ENCODE measurements around the gene SMR3B.

Gene SMR3B

DNA sequence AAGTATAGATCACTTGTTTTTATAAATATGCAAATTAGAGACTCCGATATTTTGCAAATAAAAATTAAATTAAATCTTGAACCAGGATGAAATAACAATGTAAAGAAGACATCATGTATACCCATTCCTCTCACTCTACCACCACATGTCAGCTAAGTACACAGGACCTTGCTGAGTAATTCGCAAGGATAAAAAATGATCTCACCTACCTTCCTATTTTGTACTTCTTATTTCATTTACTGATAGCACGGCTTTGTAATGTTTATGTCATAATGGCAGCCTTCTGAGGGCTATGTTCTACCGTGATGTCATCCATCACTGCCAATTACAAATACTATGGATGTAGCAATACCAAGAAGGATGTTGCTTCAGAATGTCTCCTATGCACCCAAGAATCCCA lies 10.9 kb upstream of the SMR3B start:
- H3K36me3 ChIP-seq (ENCODE audit: control insufficient read depth in 5 of 5, insufficient read depth in 5 of 5, low read length in 5 of 5) = no peaks in the 10 kb centered on the region
- H3K4me3 ChIP-seq (ENCODE audit: low read depth in 1 of 5, low read length in 5 of 5) = no peak overlapping the region
- H3K27me3 ChIP-seq (ENCODE audit: control insufficient read depth in 5 of 5, insufficient read depth in 4 of 5, low read length in 5 of 5) = no peaks in the 10 kb centered on the region
- H3K9ac ChIP-seq (ENCODE audit: low read length in 5 of 5) = no peak overlapping the region
- H3K9me3 ChIP-seq (ENCODE audit: control insufficient read depth in 5 of 5, low read length in 5 of 5) = no peaks in the 10 kb centered on the region
- H3K4me1 ChIP-seq (ENCODE audit: control insufficient read depth in 5 of 5, insufficient read depth in 5 of 5, low read length in 5 of 5) = peaks cover 0 to 2% (median 0%) of the 10 kb centered on the region in 5 donors
- H3K27ac ChIP-seq (ENCODE audit: low read depth, low read length) = no peak overlapping the region

DNA sequence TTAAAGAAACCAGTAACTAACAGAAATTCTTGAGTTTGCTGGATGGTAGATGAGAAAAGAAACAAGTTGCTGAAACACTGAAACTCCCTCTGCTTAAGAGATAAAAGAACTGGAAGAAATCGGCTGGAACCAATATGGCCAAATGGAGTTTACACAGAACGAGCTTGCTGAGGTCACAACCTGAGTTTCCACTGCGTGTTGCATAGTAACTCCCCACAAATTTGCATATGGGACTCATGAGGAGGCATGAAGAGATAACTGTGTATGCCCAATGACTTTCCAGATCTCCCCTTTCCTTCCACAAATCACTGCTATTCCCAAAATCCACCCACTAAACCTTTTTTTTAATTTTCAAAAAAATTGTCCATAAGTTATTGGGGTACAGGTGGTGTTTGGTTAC lies 10.2 kb upstream of the SMR3B start:
- Histone ChIP-seq H3K36me3 (ENCODE audit: control insufficient read depth in 5 of 5, insufficient read depth in 5 of 5, low read length in 5 of 5) (no peaks in the 10 kb centered on the region), H3K27me3 (ENCODE audit: control insufficient read depth in 5 of 5, insufficient read depth in 4 of 5, low read length in 5 of 5) (no peaks in the 10 kb centered on the region), H3K4me1 (ENCODE audit: control insufficient read depth in 5 of 5, insufficient read depth in 5 of 5, low read length in 5 of 5) (no peaks in the 10 kb centered on the region), H3K4me3 (ENCODE audit: low read depth in 1 of 5, low read length in 5 of 5) (no peak overlapping the region), H3K27ac (ENCODE audit: low read depth, low read length) (no peak overlapping the region), H3K9me3 (ENCODE audit: control insufficient read depth in 5 of 5, low read length in 5 of 5) (no peaks in the 10 kb centered on the region), H3K9ac (ENCODE audit: low read length in 5 of 5) (no peak overlapping the region)

DNA sequence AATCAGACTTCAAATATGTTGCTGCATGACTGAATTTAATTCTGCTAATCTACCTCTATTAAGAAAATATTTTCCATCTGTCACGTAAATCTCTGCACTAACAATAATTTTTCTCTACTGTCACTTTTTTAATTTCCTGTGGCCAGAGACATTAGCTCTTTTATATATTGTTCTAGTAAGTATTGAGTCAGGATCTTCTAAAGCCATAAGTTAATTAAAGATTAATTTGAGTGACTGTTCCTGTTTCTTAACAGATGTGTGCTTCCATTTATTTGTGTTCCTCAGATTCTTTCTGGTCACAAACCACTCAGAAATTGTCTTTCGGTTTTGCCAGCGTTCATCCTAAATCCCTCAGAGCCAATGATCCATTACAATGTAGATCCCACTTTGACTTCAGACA lies 2.4 kb upstream of the SMR3B start:
- Histone ChIP-seq H3K36me3 (ENCODE audit: control insufficient read depth in 5 of 5, insufficient read depth in 5 of 5, low read length in 5 of 5) (no peaks in the 10 kb centered on the region), H3K9ac (ENCODE audit: low read length in 5 of 5) (no peak overlapping the region), H3K4me3 (ENCODE audit: low read depth in 1 of 5, low read length in 5 of 5) (no peak overlapping the region), H3K4me1 (ENCODE audit: control insufficient read depth in 5 of 5, insufficient read depth in 5 of 5, low read length in 5 of 5) (no peaks in the 10 kb centered on the region), H3K9me3 (ENCODE audit: control insufficient read depth in 5 of 5, low read length in 5 of 5) (no peaks in the 10 kb centered on the region), H3K27ac (ENCODE audit: low read depth, low read length) (no peak overlapping the region), H3K27me3 (ENCODE audit: control insufficient read depth in 5 of 5, insufficient read depth in 4 of 5, low read length in 5 of 5) (no peaks in the 10 kb centered on the region)

DNA sequence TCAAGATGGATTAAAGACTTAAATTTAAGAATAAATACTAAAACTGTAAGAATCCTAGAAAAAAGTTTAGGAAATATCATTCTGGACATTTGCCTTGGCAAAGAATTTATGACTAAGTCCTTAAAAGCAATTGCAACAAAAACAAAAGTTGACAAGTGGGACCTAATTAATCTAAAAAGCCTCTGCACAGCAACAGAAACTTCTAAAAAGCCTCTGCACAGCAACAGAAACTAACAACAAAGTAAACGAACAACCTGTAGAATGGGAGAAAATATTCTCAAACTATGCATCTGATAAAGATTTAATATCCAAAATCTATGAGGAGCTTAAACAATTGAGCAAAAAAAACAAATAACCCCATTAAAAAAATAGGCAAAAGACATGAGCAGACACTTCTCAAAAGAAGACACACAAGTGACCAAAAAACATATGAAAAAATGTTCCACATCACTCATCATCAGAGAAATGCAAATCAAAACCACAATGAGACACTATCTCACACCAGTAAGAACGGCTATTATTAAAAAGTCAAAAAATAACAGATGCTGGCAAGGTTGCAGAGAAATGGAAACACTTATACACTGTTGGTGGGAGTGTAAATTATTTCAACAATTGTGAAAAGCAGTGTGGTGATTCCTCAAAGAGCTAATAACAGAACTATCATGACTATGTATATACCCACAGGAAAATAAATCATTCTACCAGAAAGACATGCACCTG lies 9.3 kb downstream of the SMR3B start:
- H3K36me3 ChIP-seq (ENCODE audit: control insufficient read depth in 5 of 5, insufficient read depth in 5 of 5, low read length in 5 of 5) = no peaks in the 10 kb centered on the region
- no peak overlapping the region for H3K27ac ChIP-seq (ENCODE audit: low read depth, low read length)
- no peak overlapping the region for H3K9ac ChIP-seq (ENCODE audit: low read length in 5 of 5)
- no peaks in the 10 kb centered on the region for H3K27me3 ChIP-seq (ENCODE audit: control insufficient read depth in 5 of 5, insufficient read depth in 4 of 5, low read length in 5 of 5)
- H3K4me3 ChIP-seq (ENCODE audit: low read depth in 1 of 5, low read length in 5 of 5) = no peak overlapping the region
- no peaks in the 10 kb centered on the region for H3K9me3 ChIP-seq (ENCODE audit: control insufficient read depth in 5 of 5, low read length in 5 of 5)
- no peaks in the 10 kb centered on the region for H3K4me1 ChIP-seq (ENCODE audit: control insufficient read depth in 5 of 5, insufficient read depth in 5 of 5, low read length in 5 of 5)

DNA sequence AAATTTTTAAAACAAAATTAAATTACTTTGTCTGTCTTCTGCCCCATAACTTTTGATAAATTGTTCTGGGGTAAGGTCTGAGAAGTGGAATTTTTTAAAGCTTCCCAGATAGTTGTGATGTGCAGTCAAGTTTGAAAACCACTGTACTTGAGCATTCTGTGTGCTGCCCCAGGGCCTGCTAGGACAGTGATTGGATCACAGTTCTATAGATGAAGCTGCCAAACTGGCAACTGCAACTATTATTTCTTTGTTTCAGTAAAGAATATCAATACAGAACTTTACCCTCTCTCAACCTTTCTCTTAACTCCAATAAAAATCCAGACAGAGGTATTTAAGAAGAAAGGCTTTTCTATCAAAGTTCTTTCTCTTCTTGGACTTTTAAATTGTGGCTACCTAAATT lies 14.6 kb downstream of the SMR3B start, which contains the start of gene OPRPN:
TSS of gene OPRPN (plus strand) at position 361 of the 400 bp plus-strand sequence. CDS start 1,346 bp downstream, outside the sequence.
- H3K4me3 ChIP-seq (ENCODE audit: low read depth in 1 of 5, low read length in 5 of 5) = no peak within 1 kb of the TSS
- H3K4me1 ChIP-seq (ENCODE audit: control insufficient read depth in 5 of 5, insufficient read depth in 5 of 5, low read length in 5 of 5) = no peaks in the 10 kb centered on the region
- no peaks in the 10 kb centered on the region for H3K27me3 ChIP-seq (ENCODE audit: control insufficient read depth in 5 of 5, insufficient read depth in 4 of 5, low read length in 5 of 5)
- H3K9ac ChIP-seq (ENCODE audit: low read length in 5 of 5) = no peak within 1 kb of the TSS
- no peak within 1 kb of the TSS for H3K27ac ChIP-seq (ENCODE audit: low read depth, low read length)
- no peaks in the 10 kb centered on the region for H3K9me3 ChIP-seq (ENCODE audit: control insufficient read depth in 5 of 5, low read length in 5 of 5)
- no peaks in the 10 kb centered on the region for H3K36me3 ChIP-seq (ENCODE audit: control insufficient read depth in 5 of 5, insufficient read depth in 5 of 5, low read length in 5 of 5)

DNA sequence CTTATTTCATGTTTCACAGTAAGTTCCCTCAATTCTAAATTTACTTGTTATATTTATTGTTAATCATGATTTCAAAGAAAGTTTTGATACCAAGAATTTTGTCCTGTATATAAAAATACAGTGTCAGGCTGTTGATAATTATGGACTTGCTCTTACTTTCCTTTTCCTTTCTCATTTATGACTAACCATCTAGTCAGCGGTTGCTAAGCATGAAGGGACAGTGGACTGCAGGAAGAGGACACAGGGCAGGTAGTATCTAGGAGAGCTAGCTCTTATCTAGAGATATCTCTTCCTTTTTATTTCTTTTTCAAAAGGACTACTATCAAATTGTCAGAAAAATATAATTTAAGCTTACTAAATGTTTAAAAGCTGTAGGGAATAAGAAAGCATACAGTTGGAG lies 16.4 kb downstream of the SMR3B start:
- H3K4me3 ChIP-seq (ENCODE audit: low read depth in 1 of 5, low read length in 5 of 5) = no peak overlapping the region
- H3K4me1 ChIP-seq (ENCODE audit: control insufficient read depth in 5 of 5, insufficient read depth in 5 of 5, low read length in 5 of 5) = no peaks in the 10 kb centered on the region
- H3K9ac ChIP-seq (ENCODE audit: low read length in 5 of 5) = no peak overlapping the region
- H3K9me3 ChIP-seq (ENCODE audit: control insufficient read depth in 5 of 5, low read length in 5 of 5) = no peaks in the 10 kb centered on the region
- H3K36me3 ChIP-seq (ENCODE audit: control insufficient read depth in 5 of 5, insufficient read depth in 5 of 5, low read length in 5 of 5) = no peaks in the 10 kb centered on the region
- H3K27ac ChIP-seq (ENCODE audit: low read depth, low read length) = no peak overlapping the region
- H3K27me3 ChIP-seq (ENCODE audit: control insufficient read depth in 5 of 5, insufficient read depth in 4 of 5, low read length in 5 of 5) = no peaks in the 10 kb centered on the region

DNA sequence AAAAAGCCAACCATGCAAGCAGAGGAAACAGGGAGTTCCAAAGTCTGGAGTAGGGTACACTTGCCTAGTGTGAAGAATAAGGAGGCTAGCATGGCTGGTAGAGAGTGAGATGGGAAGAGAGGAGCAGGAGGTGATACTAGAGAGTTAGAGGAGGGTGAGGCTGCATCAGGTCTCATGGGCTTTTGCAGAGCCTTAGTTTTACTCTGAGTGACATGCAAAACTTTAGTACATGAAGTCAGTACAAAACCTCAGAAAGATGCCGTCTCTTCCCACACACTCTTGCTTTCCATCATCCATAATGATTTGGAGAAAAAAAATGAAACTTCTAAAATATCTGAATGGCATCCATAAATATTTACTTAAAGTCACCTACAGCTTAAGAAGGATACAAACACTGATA lies 19.8 kb downstream of the SMR3B start:
- no peaks in the 10 kb centered on the region for H3K36me3 ChIP-seq (ENCODE audit: control insufficient read depth in 5 of 5, insufficient read depth in 5 of 5, low read length in 5 of 5)
- H3K9ac ChIP-seq (ENCODE audit: low read length in 5 of 5) = no peak overlapping the region
- no peaks in the 10 kb centered on the region for H3K27me3 ChIP-seq (ENCODE audit: control insufficient read depth in 5 of 5, insufficient read depth in 4 of 5, low read length in 5 of 5)
- H3K27ac ChIP-seq (ENCODE audit: low read depth, low read length) = no peak overlapping the region
- no peaks in the 10 kb centered on the region for H3K9me3 ChIP-seq (ENCODE audit: control insufficient read depth in 5 of 5, low read length in 5 of 5)
- no peak overlapping the region for H3K4me3 ChIP-seq (ENCODE audit: low read depth in 1 of 5, low read length in 5 of 5)
- H3K4me1 ChIP-seq (ENCODE audit: control insufficient read depth in 5 of 5, insufficient read depth in 5 of 5, low read length in 5 of 5) = no peaks in the 10 kb centered on the region

DNA sequence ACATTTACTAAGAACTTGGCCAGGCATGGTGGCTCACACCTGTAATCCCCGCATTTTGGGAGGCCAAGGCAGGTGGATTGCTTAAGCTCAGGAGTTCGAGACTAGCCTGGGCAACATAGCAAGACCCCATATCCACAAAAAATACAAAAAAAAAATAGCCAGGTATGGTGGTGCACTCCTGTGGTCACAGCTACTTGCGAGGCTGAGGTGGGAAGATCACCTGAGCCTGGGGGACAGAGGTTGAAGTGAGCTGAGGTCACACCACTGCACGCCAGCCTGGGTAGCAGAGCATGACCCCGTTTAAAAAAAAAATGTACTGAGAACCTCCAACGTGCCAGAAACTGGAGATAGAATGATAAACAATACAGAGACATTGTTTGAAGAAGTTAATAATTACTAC lies 22.8 kb downstream of the SMR3B start:
- no peaks in the 10 kb centered on the region for H3K4me1 ChIP-seq (ENCODE audit: control insufficient read depth in 5 of 5, insufficient read depth in 5 of 5, low read length in 5 of 5)
- H3K36me3 ChIP-seq (ENCODE audit: control insufficient read depth in 5 of 5, insufficient read depth in 5 of 5, low read length in 5 of 5) = no peaks in the 10 kb centered on the region
- H3K9me3 ChIP-seq (ENCODE audit: control insufficient read depth in 5 of 5, low read length in 5 of 5) = no peaks in the 10 kb centered on the region
- H3K27ac ChIP-seq (ENCODE audit: low read depth, low read length) = no peak overlapping the region
- H3K4me3 ChIP-seq (ENCODE audit: low read depth in 1 of 5, low read length in 5 of 5) = no peak overlapping the region
- H3K9ac ChIP-seq (ENCODE audit: low read length in 5 of 5) = no peak overlapping the region
- no peaks in the 10 kb centered on the region for H3K27me3 ChIP-seq (ENCODE audit: control insufficient read depth in 5 of 5, insufficient read depth in 4 of 5, low read length in 5 of 5)

DNA sequence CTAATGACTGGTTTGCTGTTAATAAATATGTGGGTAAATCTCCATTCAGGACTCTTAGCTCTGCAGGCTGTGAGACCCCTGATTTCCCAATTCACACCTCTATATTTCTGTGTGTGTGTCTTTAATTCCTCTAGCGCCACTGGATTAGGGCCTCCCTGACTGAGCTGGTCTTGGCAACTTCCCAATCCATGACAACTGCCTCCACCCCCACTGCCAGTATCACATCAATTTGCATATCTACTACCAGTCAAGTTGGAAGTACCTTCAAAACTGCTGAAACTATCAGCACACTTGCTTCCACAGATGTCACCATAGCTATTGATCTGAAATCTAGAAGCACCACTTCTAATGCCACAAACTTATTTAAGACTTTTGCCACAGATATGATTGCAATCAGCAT lies 42.4 kb downstream of the SMR3B start:
- H3K4me1 ChIP-seq (ENCODE audit: control insufficient read depth in 5 of 5, insufficient read depth in 5 of 5, low read length in 5 of 5) = no peaks in the 10 kb centered on the region
- H3K9me3 ChIP-seq (ENCODE audit: control insufficient read depth in 5 of 5, low read length in 5 of 5) = peaks cover 0 to 7% (median 0%) of the 10 kb centered on the region in 5 donors
- H3K4me3 ChIP-seq (ENCODE audit: low read depth in 1 of 5, low read length in 5 of 5) = no peak overlapping the region
- no peak overlapping the region for H3K9ac ChIP-seq (ENCODE audit: low read length in 5 of 5)
- no peaks in the 10 kb centered on the region for H3K36me3 ChIP-seq (ENCODE audit: control insufficient read depth in 5 of 5, insufficient read depth in 5 of 5, low read length in 5 of 5)
- no peaks in the 10 kb centered on the region for H3K27me3 ChIP-seq (ENCODE audit: control insufficient read depth in 5 of 5, insufficient read depth in 4 of 5, low read length in 5 of 5)
- H3K27ac ChIP-seq (ENCODE audit: low read depth, low read length) = no peak overlapping the region

DNA sequence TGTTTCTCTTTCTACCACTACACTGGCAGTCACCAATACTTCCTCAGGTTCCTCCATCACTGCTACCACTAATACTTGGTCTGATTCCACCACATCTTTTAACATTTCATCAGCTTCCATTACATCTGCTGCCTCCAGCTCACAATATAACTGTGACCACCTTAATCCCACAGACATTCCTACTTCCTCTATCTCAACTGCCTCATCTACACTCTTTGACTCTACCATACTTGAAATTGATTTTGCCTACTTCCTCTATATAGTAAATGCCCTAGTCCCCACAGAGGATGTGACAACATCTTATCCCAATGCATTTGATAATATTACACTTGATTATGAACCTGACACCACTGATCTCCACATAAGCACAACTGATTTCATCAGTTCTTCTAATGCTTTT lies 43.9 kb downstream of the SMR3B start:
- no peaks in the 10 kb centered on the region for H3K36me3 ChIP-seq (ENCODE audit: control insufficient read depth in 5 of 5, insufficient read depth in 5 of 5, low read length in 5 of 5)
- no peak overlapping the region for H3K27ac ChIP-seq (ENCODE audit: low read depth, low read length)
- no peaks in the 10 kb centered on the region for H3K4me1 ChIP-seq (ENCODE audit: control insufficient read depth in 5 of 5, insufficient read depth in 5 of 5, low read length in 5 of 5)
- no peaks in the 10 kb centered on the region for H3K27me3 ChIP-seq (ENCODE audit: control insufficient read depth in 5 of 5, insufficient read depth in 4 of 5, low read length in 5 of 5)
- H3K9me3 ChIP-seq (ENCODE audit: control insufficient read depth in 5 of 5, low read length in 5 of 5) = peaks cover 0 to 7% (median 0%) of the 10 kb centered on the region in 5 donors
- H3K9ac ChIP-seq (ENCODE audit: low read length in 5 of 5) = no peak overlapping the region
- no peak overlapping the region for H3K4me3 ChIP-seq (ENCODE audit: low read depth in 1 of 5, low read length in 5 of 5)

Data from subcutaneous abdominal adipose tissue (tissue), 5 donors.